ENCODE data around the gene HOXD11. TPM values are rescaled to one million over a fixed set of nuclear protein-coding genes. Genes with fewer than 3 reads are reported as not detected.
A peak's percentile ranks its signal among the peaks of the same experiment; 100 is the strongest.

HOXD11 gene
- total and polyA plus RNA-seq, 9 of the 15 experiments (the other 6 are each of a cell fraction or from before 2014, with no cell fraction given) = not detected

DNA sequence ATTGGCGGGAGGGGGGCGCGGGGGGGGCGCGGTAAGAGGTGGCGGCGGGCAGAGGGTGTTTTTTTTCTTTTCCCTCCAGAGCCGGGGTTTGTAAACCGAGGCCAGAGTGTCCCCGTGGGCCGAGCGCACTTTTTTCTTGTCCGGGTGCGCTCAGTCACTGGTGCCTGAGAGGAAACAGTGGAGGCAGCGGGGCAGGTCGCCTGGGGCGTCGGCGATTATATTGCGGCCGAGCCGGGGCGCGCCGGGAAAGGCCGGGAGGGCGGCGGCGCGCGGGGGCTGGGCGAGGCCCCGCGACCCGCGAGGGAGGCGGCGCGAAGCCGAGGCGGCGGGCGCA is 22.7 kb downstream of the HOXD11 start:
- Histone ChIP-seq H3K4me1 (replicated peaks in 1 of 2; ENCODE audit: control insufficient read depth in 2 of 2, insufficient read depth in 2 of 2, low read length in 2 of 2) (peaks cover 0 to 21% of the 10 kb centered on the region in 2 experiments; a peak in 2 of 5 replicates), H3K27me3 (ENCODE audit: control insufficient read depth in 2 of 2, insufficient read depth in 2 of 2, low read length in 2 of 2) (peaks cover 50 to 65% of the 10 kb centered on the region in 2 experiments), H3K36me3 (ENCODE audit: control insufficient read depth, insufficient read depth, low read length) (no peaks in the 10 kb centered on the region), H3K27ac (ENCODE audit: extremely low read depth, low read depth, low read length) (no peak overlapping the region), H3K9ac (ENCODE audit: insufficient read depth in 1 of 2, low read depth in 2 of 2, low read length in 2 of 2) (peak overlapping the region in 1 of 2 experiments; percentile 62; a peak in 2 of 4 replicates), H3K9me3 (replicated peaks; ENCODE audit: control insufficient read depth, insufficient read depth, low read depth, low read length) (no peaks in the 10 kb centered on the region), H3K79me2 (ENCODE audit: control insufficient read depth, insufficient read depth, low read length) (no peaks in the 10 kb centered on the region), H3K4me3 (peak overlapping the region; percentile 27), H3K4me2 (ENCODE audit: insufficient read depth, low read length) (peak overlapping the region; percentile 29; the same call in 1 of the 2 replicates), H3K9me1 (ENCODE audit: control insufficient read depth, insufficient read depth, low read length) (no peaks in the 10 kb centered on the region), H2AFZ (ENCODE audit: low read depth, low read length) (no peak overlapping the region), H4K20me1 (replicated peaks; ENCODE audit: control insufficient read depth, insufficient read depth, low read length) (0 out of 2 replicates have a peak, but pooled peaks cover 5% of the 10 kb centered on the region)
- no peak for TF ChIP-seq XRCC4 (IDR thresholded peaks at IDR 0.05; ENCODE audit: extremely low read depth, insufficient read depth, insufficient read length)
- no peak for TF ChIP-seq HMG20B (CRISPR knock-in tag; IDR thresholded peaks at IDR 0.05)
- no peak for TF ChIP-seq SAP30 (IDR thresholded peaks at IDR 0.05; ENCODE audit: borderline replicate concordance, insufficient read depth, low read depth, low read length, poor library complexity, severe bottlenecking)
- no peak for TF ChIP-seq POLR2AphosphoS5 (IDR thresholded peaks at IDR 0.05; ENCODE audit: control insufficient read depth, insufficient read depth, low read depth, low read length)
- TF ChIP-seq, protein P1, sequence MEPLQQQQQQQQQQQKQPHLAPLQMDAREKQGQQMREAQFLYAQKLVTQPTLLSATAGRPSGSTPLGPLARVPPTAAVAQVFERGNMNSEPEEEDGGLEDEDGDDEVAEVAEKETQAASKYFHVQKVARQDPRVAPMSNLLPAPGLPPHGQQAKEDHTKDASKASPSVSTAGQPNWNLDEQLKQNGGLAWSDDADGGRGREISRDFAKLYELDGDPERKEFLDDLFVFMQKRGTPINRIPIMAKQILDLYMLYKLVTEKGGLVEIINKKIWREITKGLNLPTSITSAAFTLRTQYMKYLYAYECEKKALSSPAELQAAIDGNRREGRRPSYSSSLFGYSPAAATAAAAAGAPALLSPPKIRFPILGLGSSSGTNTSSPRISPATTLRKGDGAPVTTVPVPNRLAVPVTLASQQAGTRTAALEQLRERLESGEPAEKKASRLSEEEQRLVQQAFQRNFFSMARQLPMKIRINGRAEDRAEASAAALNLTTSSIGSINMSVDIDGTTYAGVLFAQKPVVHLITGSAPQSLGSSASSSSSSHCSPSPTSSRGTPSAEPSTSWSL (CRISPR knock-in tag; IDR thresholded peaks at IDR 0.05; ENCODE audit: borderline replicate concordance) = no peak
- no peak for TF ChIP-seq BRD9 (IDR thresholded peaks at IDR 0.05; ENCODE audit: low read depth, partially characterized antibody)
- FAIRE-seq = no peak
- POLR2A ChIA-PET = interaction anchor here (0.7 kb wide), 1 partner anchor 331 kb away, joined by 3 read pairs; no protein-coding TSS in a partner anchor
- ATAC-seq = no peak
- CTCF ChIA-PET (ENCODE audit: low intra/inter-chr PET ratio) = no interaction called here
- peak in 1 of 4 experiments; percentile 17 for DNase-seq (ENCODE audit: extremely low read depth in 1 of 4, low spot score in 3 of 4)
- WGBS (ENCODE audit: insufficient coverage, low coverage, missing lambda C conversion rate) = 4% methylated on average over 25 of the region's 43 CpGs
- in situ Hi-C loops (cut with MboI) = loop anchor here (5.0 to 25.0 kb wide), 4 partner anchors 508 to 1633 kb away; no protein-coding TSS in a partner anchor
- intact Hi-C loops (cut with micrococcal nuclease) = loop anchor here (5.0 kb wide), 2 partner anchors 423 to 683 kb away; no protein-coding TSS in a partner anchor
- BruUV-seq (replicated peaks) = no TSS peak

Data from K562 (cell line).